Esophagus muscularis mucosa (tissue), 4 donors: ENCODE results near the gene PRKCE. TPM values are rescaled to one million over a fixed set of nuclear protein-coding genes. Genes with fewer than 3 reads are reported as not detected.

Source experiments
- DNase-seq: peaks from one replicate; pipeline ENCODE4 v3.0.0-alpha.2; 2017; ENCODE audit errors: extremely low spot score
- H3K27ac ChIP-seq, 4 donors: fragments of 200-600 bp; sonication (generic); replicated peaks in 1 of 4; 1 replicate in 3 of 4; 2 replicates in 1 of 4; pipeline ENCODE4 v1.5.1; 2016 to 2019; ENCODE audit warnings: mild to moderate bottlenecking in 1 of 4
- H3K27me3 ChIP-seq, 4 donors: fragments of 200-600 bp; sonication (generic); one replicate each; pipeline versions ENCODE4 v1.5.1 to v1.6.0; 2016 to 2019
- H3K36me3 ChIP-seq, 4 donors: fragments of 200-600 bp; sonication (generic); one replicate each; pipeline ENCODE4 v1.5.1; 2016 to 2019
- H3K4me1 ChIP-seq, 4 donors: fragments of 200-600 bp; sonication (generic); one replicate each; pipeline ENCODE4 v1.5.1; 2016 to 2019
- H3K4me3 ChIP-seq, 4 donors: fragments of 200-600 bp; sonication (generic); 1 replicate in 2 of 4; 2 replicates in 2 of 4; pipeline ENCODE4 v1.5.1; 2016 to 2019; ENCODE audit warnings: mild to moderate bottlenecking in 4 of 4, moderate library complexity in 1 of 4
- H3K9me3 ChIP-seq, 4 donors: fragments of 200-600 bp; sonication (generic); 1 replicate in 3 of 4; 2 replicates in 1 of 4; pipeline ENCODE4 v1.5.1; 2016 to 2019
- EP300 ChIP-seq: sonication (generic); formaldehyde crosslinking; IDR thresholded peaks from one replicate; pipeline ENCODE4 v1.6.1; 2017; ENCODE audit warnings: antibody characterized with exemption
- POLR2A ChIP-seq: fragments of 450-650 bp; IDR thresholded peaks from one replicate; pipeline ENCODE4 v1.6.1; 2017; ENCODE audit warnings: antibody characterized with exemption, moderate library complexity, mild to moderate bottlenecking, low read depth
- POLR2AphosphoS5 ChIP-seq, 2 donors: sonication (generic); formaldehyde crosslinking; IDR thresholded peaks; one replicate each; pipeline ENCODE4 v1.6.1; 2017; ENCODE audit warnings: antibody characterized with exemption in 2 of 2
- WGBS: methylation state at CpG from one replicate; pipeline ENCODE4 v1.1.5; 2018; 5-methylcytosine and 5-hydroxymethylcytosine counted together
- intact Hi-C: fragments of 100-400 bp; cut with DNase I; formaldehyde crosslinking; loops from one replicate; pipeline ENCODE4 v1.15.1; 2023
- total RNA-seq, 4 donors: library from RNA; depleted of rRNA; stranded (reverse); fragments of >200 nt; gene quantifications; one replicate each; pipeline versions ENCODE4 v1.1.0 to v1.2.1, GENCODE V29; 2016
- TF ChIP-seq, protein P1 (sequence below), 3 experiments: fragments of 200-600 bp in 2 of 3; fragments of 450-650 bp in 1 of 3; sonication (generic) in 2 of 3; IDR thresholded peaks; one replicate each; pipeline ENCODE4 v1.5.1; 2017 to 2019; ENCODE audit warnings: antibody characterized with exemption in 3 of 3, mild to moderate bottlenecking in 2 of 3, moderate library complexity in 1 of 3

Gene PRKCE
- total RNA-seq, 4 donors from 2014 or later, result 11.6 to 21.1 (median 13.0) TPM

GRCh38 chr2:46197672-46198071, 546.2 kb downstream of the PRKCE start:
- DNase-seq, result no peak
- Histone ChIP-seq H3K9me3 (no peaks in the 10 kb centered on the region), H3K4me3 (no peak overlapping the region), H3K36me3 (no peaks in the 10 kb centered on the region), H3K4me1 (peaks cover 6 to 34% (median 24%) of the 10 kb centered on the region in 4 donors), H3K27ac (no peak overlapping the region), H3K27me3 (no peaks in the 10 kb centered on the region)
- WGBS, result 92% methylated on average over 3 of the region's 4 CpGs
- intact Hi-C loops, result no loop called here
- TF ChIP-seq POLR2AphosphoS5 (IDR thresholded peaks at IDR 0.05) (no peak), EP300 (no peak), POLR2A (no peak)
- TF ChIP-seq, protein P1, sequence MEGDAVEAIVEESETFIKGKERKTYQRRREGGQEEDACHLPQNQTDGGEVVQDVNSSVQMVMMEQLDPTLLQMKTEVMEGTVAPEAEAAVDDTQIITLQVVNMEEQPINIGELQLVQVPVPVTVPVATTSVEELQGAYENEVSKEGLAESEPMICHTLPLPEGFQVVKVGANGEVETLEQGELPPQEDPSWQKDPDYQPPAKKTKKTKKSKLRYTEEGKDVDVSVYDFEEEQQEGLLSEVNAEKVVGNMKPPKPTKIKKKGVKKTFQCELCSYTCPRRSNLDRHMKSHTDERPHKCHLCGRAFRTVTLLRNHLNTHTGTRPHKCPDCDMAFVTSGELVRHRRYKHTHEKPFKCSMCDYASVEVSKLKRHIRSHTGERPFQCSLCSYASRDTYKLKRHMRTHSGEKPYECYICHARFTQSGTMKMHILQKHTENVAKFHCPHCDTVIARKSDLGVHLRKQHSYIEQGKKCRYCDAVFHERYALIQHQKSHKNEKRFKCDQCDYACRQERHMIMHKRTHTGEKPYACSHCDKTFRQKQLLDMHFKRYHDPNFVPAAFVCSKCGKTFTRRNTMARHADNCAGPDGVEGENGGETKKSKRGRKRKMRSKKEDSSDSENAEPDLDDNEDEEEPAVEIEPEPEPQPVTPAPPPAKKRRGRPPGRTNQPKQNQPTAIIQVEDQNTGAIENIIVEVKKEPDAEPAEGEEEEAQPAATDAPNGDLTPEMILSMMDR (IDR thresholded peaks at IDR 0.05), result no peak

DNA sequence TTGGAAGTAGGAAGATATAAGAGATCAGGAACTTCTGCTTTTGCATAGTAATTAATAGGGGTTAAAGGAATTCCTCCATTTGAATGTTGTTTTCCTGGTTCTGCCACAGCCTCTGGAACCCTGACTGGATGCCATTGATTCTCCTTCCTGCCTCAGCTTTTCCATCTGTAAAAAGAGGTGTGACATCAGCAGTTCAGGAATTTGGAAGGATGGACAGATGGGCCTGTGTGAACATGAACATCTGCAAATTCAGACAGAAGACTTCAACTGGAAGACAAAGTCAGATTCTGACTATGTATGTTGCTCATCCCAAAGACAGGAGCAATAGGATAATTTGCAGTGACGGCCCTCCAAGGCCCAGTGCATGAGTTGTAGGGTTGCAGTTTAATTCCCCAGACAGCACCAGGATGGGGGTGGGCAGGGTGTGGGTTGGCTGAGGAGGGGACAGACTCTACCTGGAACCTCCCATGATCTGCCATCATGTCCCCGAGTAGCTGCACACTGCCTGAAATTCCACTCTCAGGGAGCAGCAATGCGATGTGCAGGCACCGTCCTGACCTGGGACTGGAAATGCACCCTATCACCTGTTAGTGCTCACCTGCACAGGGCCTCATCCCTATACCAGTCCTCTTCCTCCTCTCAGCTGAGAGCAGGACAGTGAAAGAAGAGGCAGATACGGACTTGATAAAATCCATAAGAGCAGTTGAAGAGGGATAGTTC, 546.8 kb downstream of the PRKCE start:
- DNase-seq, result no peak
- no peaks in the 10 kb centered on the region for H3K36me3 ChIP-seq
- no peaks in the 10 kb centered on the region for H3K27me3 ChIP-seq
- intact Hi-C loops, result no loop called here
- 92% methylated on average over 5 of the region's 5 CpGs for WGBS
- H3K4me1 ChIP-seq, result peaks cover 6 to 34% (median 24%) of the 10 kb centered on the region in 4 donors
- no peak overlapping the region for H3K27ac ChIP-seq
- H3K4me3 ChIP-seq, result no peak overlapping the region
- no peak for TF ChIP-seq POLR2A
- TF ChIP-seq POLR2AphosphoS5 (IDR thresholded peaks at IDR 0.05), result no peak
- TF ChIP-seq EP300, result no peak
- TF ChIP-seq, protein P1 (IDR thresholded peaks at IDR 0.05), result no peak
- H3K9me3 ChIP-seq, result no peaks in the 10 kb centered on the region

DNA sequence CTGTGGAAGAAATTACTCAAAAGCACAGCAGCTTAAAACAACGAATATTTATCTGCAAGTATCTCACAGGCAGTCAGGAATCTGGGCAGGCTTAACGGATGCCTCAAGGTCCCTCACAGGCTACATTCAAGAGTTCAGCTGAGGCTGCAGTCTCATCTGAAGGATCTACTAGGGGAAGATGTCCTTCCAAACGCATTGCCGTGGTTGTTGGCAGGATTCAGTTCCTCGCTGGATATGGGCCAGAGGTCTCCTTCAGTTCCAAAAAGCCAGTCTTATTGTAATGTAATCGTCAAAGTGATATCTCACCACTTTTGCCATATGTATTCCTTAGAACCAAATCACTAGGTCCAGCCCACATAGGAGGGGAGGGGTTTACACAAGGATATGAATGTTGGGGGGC, 547.5 kb downstream of the PRKCE start:
- 56% methylated on average over 6 of the region's 6 CpGs for WGBS
- Histone ChIP-seq H3K4me3 (no peak overlapping the region), H3K27ac (no peak overlapping the region), H3K36me3 (no peaks in the 10 kb centered on the region), H3K27me3 (no peaks in the 10 kb centered on the region), H3K4me1 (peaks cover 6 to 34% (median 24%) of the 10 kb centered on the region in 4 donors), H3K9me3 (no peaks in the 10 kb centered on the region)
- intact Hi-C loops, result no loop called here
- no peak for DNase-seq
- no peak for TF ChIP-seq POLR2A
- TF ChIP-seq, protein P1 (IDR thresholded peaks at IDR 0.05), result no peak

GRCh38 chr2:46200100-46200690, 548.7 kb downstream of the PRKCE start:
- Histone ChIP-seq H3K27me3 (no peaks in the 10 kb centered on the region), H3K9me3 (no peaks in the 10 kb centered on the region), H3K27ac (no peak overlapping the region), H3K4me1 (peaks cover 6 to 34% (median 24%) of the 10 kb centered on the region in 4 donors), H3K36me3 (no peaks in the 10 kb centered on the region), H3K4me3 (no peak overlapping the region)
- intact Hi-C loops, result no loop called here
- 90% methylated on average over 1 of the region's 1 CpG for WGBS
- DNase-seq, result no peak
- TF ChIP-seq POLR2A (no peak), EP300 (no peak), POLR2AphosphoS5 (IDR thresholded peaks at IDR 0.05) (no peak)
- TF ChIP-seq, protein P1 (IDR thresholded peaks at IDR 0.05), result no peak
